GM18511 (cell line): Measurements from ENCODE around the gene KLHL12.

Experiments used
- ATAC-seq: cut with Tn5 transposase; IDR thresholded peaks from one replicate; pipeline ENCODE4 v1.9.1; 2021; ENCODE audit warnings: mild to moderate bottlenecking, moderate library complexity; ENCODE audit not compliant: unreplicated experiment

The KLHL12 gene

GRCh38 chr1:202926581-202927491, at the start of gene KLHL12:
Gene KLHL12 (minus strand): TSS chr1:202927234. CDS start chr1:202925162, 2,072 bp downstream.
- ATAC-seq: peak; percentile 92

DNA sequence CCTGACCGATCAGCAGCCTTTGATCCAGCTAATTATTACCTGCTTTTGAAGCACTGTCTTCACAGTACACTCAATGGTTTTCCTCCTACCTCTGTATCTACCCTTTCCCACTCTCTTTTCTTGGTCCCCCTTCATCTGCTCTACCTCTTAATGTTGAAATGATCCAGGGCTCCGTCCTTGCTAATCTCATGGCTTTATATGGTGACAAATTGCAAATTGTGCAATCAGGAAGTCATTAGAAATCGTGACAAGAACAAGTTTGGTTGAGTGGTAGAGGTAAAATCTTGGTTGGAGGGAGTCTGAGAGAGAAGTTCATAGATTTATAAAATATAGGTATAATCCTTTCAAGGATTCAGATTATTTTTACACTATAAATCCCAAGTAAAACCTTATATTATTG, 49.6 kb upstream of the KLHL12 start:
- ATAC-seq: no peak

GRCh38 chr1:202974856-202975255, 47.8 kb upstream of the KLHL12 start:
- ATAC-seq: no peak

DNA sequence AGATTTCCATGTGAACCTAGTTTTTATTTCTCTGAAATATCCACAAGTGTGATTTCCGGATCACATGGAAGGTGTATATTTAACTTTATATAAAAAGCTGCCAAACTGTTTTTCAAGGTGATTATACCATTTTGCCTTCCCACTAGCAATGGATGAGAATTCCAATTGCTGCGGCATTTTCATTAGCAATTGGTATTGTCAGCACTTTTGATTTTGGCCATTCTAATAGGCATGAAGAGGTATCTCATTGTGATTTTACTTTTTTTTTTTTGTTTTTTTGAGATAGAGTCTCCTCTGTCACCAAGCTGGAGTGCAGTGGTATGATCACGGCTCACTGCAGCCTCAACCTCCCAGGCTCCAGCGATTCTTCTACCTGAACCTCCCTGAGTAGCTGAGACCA, 45.0 kb upstream of the KLHL12 start:
- no peak for ATAC-seq

GRCh38 chr1:202968895-202969295, 41.9 kb upstream of the KLHL12 start:
- ATAC-seq: peak; percentile 66

DNA sequence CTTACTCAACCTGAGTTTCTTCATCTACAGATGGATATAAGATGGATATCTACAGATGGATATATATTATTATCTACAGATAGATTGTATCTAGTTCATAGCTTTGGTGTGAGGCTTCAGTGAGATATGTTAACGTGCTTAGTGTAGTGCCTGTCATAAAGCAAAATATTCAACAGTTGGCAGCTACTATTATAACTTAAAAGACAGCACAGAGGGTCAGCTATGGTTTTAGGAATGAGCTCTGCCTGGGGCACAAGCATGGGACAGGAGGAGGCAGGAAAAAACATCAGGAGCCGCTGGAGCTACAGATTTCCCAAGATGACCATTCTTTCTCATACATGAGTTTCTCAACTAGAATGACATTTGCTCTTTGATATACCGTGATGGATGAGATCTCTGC, 41.3 kb upstream of the KLHL12 start:
- no peak for ATAC-seq

- ATAC-seq: peak; percentile 14
Observed at GRCh38 chr1:202967684-202968281, 40.7 kb upstream of the KLHL12 start.

DNA sequence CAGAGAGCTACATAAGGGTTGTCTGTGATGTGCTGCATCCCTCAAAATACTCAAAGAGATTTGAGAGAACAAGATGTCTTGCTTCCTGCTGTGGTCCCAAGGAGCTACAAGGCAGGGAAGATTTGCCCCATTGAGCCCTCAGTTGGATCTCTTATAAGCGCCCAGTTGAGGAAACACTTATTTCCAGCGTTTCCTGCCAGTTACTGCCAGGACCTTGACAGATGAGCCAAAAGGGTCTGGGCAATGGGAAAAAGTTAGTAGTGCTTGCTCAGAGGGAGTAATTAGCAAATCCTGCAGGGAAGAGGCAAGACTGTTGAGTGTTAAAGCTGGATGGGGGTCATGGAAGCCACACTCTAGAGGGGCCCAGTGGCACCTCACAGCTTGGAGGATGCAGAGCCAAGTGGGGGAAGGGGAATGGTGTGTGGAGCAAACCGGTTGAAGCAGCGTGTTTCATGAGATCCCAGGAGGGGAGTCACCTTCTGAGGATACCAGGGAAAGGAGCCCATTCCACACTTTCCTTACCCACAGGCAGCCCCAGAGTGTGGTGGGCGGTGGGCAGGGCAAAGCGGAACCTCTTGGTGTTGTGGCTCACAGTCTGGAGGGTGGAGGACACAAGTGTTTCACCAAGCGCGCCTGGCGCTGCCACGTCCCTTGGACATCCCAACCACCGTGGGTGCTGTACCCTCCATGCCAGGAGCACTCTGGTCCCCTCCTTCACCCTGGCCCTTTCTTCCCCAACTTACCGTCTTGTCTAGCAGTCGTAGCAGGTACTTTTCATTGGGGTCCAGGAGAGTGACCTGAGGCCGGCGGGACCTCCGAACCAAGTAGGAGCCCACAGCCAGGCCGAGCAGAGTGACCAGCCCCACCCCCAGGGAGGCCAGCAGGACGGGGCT, 39.2 kb upstream of the KLHL12 start:
- ATAC-seq: no peak

- ATAC-seq: no peak
Observed at GRCh38 chr1:202965422-202965821, 38.4 kb upstream of the KLHL12 start.

GRCh38 chr1:202964791-202965410, 37.9 kb upstream of the KLHL12 start:
- ATAC-seq: no peak

DNA sequence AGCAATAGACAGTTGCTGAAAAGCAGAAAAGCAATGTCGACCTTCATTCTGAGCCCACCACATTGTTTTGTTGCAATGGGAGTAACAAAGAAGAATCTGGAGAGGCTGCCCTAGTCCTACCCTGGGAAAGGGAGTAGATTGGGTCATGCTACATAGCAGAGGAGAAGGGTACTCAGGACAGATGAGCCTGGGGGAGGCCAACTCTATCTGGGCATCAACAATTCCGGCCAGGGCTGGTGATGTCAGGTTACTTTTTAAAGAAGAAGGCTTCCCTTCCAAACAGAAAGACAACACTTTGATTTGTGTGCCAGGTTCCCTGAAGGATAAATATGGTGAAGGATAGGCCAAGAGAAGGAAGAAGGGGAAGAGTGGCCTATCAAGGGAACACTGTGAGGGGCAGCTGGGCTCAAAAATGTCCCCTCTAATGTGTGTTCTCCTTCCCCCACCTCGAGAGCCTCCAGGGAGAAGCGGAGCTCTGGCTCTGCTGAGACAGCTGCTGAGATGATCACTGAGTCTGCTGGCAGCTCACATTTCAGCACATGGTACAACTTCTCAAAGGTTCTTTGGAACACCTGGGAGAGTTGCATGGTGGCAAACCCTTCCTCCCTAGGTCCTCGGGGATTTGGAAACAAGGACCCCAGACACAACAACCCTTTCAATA, 34.3 kb upstream of the KLHL12 start:
- no peak for ATAC-seq

DNA sequence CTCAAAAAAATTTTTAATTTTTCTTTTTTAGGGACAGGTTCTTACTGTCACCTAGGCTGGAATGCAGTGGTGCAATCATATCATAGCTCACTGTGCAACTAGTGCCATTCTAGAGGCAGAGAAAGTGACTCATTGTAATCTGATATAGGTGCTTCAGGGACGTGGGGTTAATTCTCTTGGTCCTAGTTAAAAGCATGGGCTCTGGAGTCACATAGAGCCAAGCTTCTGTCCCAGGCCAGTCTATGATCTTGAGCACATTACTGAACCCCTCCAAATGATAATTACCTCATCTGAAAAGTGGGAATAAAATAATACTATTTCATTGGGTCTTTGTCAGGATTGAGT, 32.2 kb upstream of the KLHL12 start:
- no peak for ATAC-seq

GRCh38 chr1:202958544-202959275, 31.7 kb upstream of the KLHL12 start:
- peak; percentile 26 for ATAC-seq

- peak; percentile 98 for ATAC-seq
Observed at GRCh38 chr1:202957733-202958543, 30.9 kb upstream of the KLHL12 start, which contains the start of gene ADIPOR1. Gene ADIPOR1 (minus strand): TSS chr1:202958312. CDS start chr1:202951070, 7,242 bp downstream.

GRCh38 chr1:202956969-202957368, 29.9 kb upstream of the KLHL12 start:
- ATAC-seq: no peak

DNA sequence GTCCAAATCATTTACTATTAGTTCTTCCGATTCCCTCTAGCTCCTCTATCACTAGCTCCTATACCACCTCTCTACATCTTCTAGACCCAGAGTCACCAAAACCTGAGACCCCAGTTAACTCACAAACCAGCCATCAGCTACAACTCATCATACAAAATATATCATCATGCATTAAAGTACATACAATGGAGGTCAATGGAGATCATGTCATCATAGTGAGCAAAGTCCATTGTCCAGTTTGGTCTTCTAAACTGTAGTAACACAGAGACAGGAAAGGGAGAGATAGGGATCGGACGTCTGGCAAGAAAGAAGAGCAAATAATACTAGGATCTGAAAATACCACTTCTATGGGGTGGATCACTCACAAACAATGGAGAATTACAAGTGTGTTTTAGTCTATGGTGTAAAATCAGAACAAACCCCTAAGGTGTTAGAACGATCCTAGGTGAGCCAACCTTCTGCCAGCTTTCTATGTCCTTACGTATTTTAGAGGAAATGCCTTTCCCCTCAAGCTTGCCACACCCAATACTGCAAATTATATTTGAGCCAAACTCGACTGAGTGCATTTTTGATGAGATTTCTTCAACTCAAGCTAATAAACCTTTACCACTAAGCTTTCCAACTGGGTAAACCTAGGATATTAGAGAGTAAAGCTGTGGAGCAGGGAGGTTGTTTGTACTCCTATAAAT, 27.2 kb upstream of the KLHL12 start:
- no peak for ATAC-seq

DNA sequence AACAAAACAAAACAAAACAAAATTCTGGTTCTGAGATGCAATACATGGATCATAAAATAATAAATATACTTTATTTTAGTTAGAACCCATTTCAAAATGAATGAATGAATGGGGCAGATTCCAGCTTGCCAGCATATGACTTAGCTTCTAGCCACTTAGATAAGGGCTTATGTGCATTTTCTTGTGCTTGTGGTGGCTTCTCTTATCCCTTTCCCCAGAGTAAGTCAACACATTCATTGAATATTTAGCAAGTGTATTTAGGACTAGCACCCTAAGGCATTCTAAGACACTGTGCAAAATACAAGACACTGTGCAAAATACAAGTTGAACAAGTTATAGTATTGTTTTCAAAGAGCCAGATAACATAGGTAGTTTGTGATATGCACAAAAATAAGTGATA, 26.4 kb upstream of the KLHL12 start:
- ATAC-seq: no peak

DNA sequence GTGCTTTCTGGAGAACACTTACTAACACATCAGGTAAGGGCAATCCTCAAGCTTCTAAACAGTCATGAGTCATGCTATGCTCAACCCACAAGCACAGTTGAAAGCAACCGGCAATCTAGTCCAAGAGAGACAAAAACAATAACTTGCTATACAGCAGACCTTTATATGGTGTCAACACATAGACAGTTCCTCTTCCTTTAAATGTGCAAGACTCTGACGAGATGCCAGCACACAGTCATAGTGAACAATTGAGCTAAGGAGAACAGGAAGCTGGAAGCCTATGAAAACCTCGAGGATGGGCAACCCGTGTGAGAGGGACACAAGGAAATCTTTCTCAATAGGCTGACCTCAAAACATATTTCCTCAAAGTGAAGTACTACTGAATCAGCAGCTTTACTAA, 25.8 kb upstream of the KLHL12 start:
- no peak for ATAC-seq
